Stimulated activated CD4-positive, alpha-beta T cell treated with anti-CD3 and anti-CD28 coated beads, Interleukin-12 subunit alpha, Interleukin-12 subunit beta, amount 100 ng/mL, for 24 hours (primary cell): ENCODE results near the gene NSDHL.

ENCODE experiments used
- DNase-seq, 2 experiments: peaks; one replicate each; pipeline ENCODE4 v3.0.0-alpha.2; 2020; ENCODE audit warnings: low read depth in 2 of 2

NSDHL gene

GRCh38 chrX:152844256-152844655 lies 13.4 kb downstream of the NSDHL start:
- no peak for DNase-seq

DNA sequence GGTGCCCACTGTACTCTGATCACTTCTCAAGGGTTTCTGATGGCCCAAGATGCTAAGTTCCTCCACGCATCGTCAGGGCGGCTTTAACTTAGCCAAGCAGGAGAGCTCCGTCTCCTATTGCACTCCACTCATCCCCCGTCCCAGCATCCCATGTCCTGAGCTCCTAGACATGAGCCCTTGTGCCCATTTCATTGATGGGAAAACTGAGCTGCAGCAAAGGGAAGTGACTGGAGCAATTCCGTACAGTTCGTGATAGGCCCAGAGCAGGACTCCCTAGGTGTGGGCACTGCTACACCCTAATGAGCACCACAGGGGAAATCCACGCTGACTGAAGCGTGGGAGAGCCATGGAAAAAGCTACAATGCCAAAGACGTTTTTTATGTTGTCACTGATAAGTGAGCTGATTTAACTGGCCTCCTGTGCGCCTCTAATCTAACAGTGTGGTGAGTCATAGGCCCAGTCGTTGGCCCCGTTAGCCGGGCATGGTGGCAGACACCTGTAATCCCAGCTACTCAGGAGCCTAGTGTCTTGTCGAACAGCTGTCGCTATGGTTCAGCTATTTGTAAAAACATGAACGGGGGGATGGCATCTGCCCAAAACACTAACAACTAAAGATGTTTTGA lies 14.9 kb downstream of the NSDHL start:
- no peak for DNase-seq

- no peak for DNase-seq
Observed at GRCh38 chrX:152847281-152847680, 16.4 kb downstream of the NSDHL start.

- no peak for DNase-seq
Observed at GRCh38 chrX:152850465-152850864, 19.6 kb downstream of the NSDHL start.

DNA sequence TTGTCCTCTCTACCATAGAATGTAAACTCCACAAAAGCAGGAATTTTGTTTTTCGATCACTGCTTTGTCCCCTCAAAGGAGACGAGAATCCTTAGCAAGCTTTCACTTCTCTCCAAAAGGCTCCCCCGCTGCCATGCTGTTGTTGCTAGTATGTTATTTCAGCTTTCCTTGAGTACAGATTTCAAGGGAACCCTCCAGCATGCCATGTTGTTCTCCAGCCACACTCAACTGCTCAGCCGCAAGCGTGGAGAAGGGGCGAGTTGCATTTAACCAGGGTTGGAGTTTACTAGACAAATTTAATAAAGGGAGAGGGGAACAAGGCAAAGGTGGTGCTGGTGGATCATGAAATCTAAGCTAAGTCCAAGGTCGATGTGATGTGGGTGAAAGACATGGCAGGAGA lies 23.1 kb downstream of the NSDHL start:
- no peak for DNase-seq

GRCh38 chrX:152861116-152861515 lies 30.3 kb downstream of the NSDHL start:
- no peak for DNase-seq

DNA sequence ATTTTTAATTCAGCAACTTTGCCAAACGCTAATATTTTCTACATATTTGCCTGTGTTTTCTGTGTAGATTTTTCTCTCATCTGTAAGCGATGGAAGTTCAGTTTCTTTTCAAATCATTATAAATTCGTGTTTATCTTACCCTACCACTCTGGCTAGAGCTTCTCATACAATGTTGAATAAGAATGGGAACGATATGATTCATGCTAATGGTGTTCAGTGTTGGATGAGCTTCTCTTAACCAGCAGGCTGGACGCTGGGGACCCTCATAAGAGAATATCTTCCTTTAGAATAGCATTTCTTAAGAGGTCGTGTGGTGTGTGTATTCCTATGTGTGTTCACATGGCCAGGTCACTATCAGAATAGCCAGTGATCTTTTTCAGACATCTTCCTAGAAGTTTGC lies 31.0 kb downstream of the NSDHL start:
- DNase-seq: no peak

DNA sequence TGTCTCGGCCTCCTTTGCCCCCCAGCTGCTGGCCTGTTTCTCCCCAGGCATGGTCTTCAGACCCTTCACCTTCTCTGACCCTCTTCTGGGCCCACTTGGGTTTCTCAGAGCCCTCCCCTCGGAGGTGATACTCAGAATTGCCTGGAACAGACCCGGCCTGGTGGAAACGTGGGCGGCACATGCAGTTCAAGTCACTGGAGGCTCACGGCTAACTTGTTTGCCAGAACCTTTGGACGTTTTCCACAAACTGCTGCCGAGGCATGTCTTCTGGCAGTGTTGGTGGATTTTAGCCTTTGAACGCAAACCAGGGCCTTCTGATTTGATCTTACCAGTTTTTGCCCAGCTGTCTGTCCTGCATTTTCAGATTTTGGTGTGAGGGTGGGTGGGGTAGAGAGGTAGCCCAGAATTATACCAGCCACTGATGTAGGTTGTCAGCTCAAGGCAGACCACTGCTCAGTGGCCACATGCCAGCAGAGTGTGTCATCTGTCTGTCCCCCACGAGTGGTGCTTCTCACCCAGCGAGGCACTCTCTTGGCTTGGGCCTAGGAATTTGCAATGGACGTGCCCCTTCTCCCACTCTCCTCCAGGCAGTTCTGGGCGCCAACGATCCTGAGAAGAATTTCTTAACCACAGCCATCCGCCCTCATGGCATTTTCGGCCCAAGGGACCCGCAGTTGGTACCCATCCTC lies 34.5 kb downstream of the NSDHL start:
- DNase-seq: no peak

DNA sequence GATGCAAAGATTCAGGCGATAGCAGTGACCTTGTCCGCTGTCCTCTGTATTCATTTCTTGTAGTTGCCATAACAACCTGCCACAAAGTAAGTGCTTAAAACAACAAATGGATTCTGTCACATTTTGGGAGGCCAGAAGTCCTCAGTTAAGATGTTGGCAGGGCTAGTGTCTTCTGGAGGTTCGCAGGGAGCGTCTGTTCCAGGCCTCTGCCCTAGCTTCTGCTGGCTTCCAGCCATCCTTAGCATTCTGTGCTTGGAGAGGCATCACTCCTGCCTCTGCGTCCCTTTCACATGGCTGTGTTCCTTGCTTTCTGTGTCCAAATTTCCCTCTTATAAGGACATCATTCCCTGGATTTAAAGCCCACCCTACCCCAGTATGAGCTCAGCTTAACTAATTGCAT lies 35.5 kb downstream of the NSDHL start:
- DNase-seq: no peak

DNA sequence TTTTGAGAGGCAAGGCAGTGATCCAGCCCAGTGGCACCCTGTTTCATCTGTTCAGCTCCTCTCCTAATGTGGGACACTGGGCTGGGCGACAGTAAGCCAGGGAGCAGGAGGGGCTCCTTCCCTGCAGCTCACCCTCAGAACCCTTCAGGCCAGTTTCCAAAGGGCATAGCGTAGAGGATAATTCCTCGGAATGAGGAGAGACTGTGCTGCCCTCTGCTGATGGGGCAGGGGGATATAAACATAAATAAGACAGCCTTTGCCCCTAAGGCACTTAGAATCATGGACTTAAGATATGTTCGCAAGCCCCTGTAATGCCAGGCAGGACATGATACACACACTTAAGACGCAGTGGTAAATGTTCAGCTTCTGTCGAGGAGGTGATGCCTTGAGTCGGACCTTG lies 39.1 kb downstream of the NSDHL start:
- no peak for DNase-seq

DNA sequence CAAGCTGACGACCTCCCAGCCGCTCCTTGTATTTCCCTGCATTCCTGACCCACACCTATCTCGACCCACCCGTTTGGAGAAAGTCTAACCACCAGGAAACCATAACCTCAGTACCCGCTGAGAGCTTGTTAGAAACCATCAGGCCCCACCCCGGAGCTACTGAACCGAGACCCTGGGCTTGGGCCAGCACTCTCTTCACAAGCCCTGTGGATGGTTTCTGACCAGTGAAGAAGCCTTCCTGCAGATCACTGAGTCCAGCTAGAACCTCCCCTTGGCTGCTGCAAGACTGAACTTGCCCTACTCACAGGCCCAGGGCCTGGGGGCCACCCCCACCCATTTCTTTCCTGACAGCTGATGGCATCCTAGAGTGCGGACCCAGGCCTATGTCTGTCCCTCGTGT lies 40.4 kb downstream of the NSDHL start:
- DNase-seq: no peak

DNA sequence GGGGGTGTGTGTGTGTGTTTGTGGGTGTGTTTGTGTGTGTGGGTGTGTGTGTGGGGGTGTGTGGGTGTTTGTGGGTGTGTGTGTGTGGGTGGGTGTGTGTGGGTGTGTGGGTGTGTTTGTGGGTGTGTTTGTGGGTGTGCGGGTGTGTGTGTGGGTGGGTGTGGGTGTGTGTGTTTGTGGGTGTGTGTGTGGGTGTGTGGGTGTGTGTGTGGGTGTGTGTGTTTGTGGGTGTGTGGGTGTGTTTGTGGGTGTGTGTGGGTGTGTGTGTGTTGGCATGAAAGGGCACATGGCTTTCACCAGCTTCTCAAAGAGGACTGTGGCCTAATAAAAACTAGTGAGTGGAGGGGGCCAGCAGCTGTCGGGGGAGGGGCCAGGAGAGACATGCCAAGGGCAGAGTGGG lies 41.7 kb downstream of the NSDHL start:
- no peak for DNase-seq

DNA sequence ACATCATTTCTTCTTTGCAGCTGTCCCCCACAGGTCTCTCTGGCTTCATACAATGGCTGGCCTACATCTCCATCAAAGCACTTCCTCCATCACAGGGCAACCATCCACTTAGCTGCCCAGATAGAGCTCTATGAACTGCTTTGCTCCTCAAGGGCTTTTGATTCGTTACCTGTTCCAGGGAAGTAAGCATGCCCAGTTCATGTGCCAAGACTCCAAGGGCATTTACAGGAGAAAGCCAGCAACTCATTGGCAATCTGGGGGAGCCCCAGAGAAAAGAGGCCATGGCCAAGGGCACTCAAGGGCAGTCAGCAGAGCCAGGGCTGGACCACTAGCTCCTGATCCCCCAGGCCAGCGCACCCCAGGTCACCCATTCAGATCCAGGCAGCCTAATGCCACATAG lies 42.5 kb downstream of the NSDHL start:
- DNase-seq: no peak

- DNase-seq: no peak
Observed at GRCh38 chrX:152876931-152877840, 46.3 kb downstream of the NSDHL start.

DNA sequence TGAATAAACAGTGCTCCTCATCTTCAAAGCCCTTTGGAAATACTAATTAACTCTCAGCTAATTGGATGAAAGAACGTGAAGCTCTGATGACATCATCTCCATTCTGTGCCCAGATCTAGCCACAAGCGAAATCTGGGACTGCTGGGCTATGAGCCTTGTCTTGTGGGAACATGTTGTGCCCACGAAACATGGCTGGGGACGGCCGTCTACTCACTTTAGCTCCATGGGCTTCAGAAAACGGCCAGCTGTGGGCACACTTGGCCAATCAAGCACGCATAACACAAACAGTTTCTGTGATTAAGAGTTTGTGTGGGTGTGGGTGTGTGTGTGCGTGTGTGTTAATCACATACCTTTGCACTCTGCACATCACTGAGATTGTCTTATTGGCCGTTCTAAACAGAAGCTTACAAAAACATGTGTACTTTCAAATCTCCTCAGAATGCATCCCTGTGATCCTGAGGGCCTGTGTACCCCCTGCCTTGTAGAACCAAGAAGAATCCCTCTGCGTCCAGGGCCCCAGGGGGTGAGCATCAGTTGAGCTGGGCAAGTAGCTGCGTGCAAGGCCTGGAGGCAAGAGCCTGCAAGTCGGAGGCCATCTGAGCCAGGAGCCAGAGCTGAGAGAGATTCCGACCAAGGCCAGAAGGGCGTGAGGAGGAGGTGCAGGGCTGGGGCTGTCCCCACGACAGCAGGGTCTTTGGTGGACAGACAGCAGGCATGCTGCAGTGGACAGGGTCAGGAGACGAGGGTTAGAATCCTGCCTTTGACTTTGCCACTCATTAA lies 48.3 kb downstream of the NSDHL start:
- no peak for DNase-seq

DNA sequence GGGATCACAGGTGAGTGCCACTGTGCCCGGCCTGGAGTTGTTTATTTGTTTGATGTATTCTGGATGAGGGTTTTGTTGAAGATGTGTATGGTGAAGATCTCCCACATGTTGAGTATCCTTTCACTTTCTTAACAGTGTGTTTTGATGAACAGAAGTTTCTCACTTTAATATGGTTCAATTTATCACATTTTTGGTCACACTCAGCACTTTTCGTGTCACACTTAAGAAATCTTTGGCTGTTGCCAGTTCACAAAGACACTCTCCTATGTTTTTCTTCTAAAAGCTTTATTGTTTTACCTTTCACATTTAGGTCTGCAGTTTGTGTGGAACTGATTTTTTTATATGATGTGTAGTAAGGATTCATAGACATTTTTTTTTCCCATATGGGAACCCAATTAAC lies 50.4 kb downstream of the NSDHL start:
- DNase-seq: no peak

DNA sequence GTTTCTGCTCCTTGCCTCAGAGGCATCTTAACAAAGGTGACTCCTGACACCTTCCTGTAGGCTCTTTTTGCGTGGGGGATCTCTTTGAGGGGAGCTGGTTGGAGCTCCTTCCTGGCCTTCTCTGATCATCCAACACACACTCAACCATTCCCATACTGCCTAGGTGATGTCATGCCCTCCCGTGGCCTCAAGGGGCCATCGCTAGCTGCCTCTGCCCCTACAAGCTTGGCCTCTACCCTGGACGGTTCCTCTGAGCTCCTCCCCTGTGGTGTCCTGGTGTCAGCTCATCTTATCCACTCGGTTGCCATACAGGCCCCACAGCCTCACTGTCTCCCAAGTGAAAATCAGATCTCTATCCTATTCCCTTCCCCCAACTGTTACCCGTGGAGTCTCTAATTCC lies 53.3 kb downstream of the NSDHL start:
- DNase-seq: no peak

- DNase-seq: no peak
Observed at GRCh38 chrX:152886716-152887115, 55.9 kb downstream of the NSDHL start.

GRCh38 chrX:152892499-152892898 lies 61.6 kb downstream of the NSDHL start:
- DNase-seq: no peak

GRCh38 chrX:152892999-152893891 lies 62.4 kb downstream of the NSDHL start:
- no peak for DNase-seq
